ENCODE results near the gene DRD3.

The DRD3 gene

DNA sequence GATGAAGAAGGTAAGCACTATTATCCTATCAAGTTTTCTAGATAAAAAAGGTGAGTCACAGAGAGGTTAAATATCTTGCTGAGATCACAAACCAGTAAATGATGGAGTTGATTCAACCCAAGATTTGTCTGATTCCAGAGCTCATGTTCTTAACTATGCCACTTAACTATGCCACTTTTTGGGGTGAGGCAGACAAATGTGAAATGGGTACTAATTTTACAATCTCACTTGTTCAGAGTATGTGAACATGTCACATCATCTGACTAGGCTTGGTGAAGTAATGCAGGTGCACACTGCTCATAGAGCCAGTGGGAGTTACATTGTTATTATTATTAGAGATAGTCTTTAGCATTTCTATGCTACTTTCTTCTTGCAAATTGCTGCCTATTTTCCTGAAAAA lies 2.0 kb downstream of the DRD3 start:
- DNase-seq = no peak

DNA sequence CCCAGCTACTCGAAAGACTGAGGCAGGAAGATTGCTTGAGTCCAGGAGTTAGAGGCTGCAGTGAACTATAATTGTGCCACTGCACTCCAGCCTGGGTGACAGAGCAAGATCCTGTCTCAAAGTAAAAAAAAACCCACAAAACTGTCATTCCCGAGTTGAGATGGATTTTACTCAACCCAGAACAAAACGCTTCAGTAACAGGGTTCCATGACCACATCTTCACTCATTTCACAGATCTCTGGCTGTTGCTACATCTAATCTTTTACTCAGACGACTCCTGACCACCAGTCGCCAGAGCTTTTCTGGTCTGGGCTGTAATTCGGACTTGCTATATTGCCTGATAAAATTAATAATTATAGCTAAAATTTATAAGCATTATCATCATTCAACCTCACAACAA lies 2.4 kb downstream of the DRD3 start:
- no peak for DNase-seq

DNA sequence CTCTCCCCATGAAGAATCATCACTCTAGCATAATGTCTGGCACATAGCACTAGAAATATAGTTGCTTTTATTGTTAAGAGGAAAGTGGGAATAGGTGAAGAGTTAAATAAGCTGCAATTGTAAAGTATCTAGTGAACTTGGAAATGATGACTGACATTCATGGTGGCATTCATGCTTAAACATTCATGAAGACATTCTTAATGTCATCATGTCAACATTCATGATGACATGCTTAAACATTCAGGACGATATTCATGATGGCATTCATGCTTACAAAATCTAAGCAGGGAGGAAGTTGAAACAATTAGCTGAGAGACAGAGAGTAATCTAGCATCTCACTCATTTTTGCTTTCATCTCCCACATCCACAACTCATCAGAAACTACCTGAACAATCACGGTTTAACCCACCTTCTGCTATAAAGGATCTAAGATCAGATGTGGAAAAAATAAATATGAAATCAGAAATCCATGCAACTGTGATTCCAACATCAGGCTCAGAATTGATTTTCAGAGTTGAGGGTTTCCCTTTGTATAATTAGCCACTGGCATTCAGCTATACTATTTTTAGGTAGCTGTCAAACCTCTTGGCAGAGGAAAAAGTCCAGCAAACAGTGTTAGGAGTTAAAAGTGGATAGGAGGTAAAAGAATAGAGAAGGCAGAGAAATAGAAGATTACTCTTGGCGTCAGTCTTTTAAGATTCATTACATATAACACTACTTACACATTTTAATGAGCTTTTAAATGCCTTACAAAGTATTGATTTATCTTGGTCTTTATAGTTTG lies 3.5 kb downstream of the DRD3 start:
- DNase-seq = no peak

DNA sequence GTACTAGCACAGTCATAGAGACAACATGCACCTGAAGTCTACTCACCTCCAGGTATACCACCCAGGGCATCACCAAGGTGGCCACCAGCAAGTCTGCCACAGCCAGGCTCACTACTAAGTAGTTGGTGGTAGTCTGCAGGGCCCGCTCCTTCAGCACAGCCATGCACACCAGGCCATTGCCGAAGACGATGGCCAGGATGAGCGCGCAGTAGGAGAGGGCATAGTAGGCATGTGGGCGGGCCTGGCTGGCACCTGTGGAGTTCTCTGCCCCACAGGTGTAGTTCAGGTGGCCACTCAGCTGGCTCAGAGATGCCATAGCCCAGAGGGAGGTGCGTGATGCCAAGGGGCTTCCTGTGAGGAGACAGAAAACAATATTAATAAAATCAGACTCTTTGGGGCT lies 7.2 kb downstream of the DRD3 start:
- no peak for DNase-seq

DNA sequence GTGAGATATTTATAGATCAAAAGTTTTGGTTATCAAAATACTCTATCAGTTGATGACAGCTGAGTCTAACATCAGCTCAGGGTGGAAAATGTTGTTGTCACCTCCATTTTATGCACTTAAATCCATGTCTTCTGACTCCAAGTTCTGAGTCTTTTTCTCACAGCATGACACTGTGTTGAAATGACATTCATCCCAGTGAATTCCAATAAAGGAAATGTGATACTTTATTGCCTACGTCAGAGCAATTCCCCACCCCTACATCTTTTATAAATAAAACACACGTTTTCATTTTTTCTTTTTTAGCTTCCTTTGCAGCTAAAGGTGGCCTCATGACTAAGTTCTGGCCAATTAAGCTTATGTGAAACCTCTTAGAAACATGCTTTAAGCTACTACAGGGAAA lies 10.7 kb downstream of the DRD3 start:
- DNase-seq = no peak

DNA sequence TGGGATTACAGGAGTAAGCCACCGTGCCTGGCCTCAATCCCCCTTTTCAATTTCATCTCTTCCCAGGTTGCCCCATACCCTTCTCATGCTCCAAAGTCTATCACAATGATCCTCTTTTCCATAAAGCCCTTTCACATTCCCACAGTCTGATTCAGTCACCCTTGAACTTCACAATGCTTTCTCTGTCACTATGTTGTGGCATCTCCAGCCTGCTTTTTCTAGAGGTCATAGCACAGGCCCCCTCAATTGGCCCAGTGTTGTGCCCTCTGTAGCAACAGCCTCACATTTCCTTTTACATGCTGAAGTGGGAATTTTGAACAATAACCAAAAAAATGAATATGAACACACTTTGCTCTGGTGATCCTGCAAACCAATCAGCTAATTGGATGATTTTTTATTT lies 21.5 kb downstream of the DRD3 start:
- no peak for DNase-seq

DNA sequence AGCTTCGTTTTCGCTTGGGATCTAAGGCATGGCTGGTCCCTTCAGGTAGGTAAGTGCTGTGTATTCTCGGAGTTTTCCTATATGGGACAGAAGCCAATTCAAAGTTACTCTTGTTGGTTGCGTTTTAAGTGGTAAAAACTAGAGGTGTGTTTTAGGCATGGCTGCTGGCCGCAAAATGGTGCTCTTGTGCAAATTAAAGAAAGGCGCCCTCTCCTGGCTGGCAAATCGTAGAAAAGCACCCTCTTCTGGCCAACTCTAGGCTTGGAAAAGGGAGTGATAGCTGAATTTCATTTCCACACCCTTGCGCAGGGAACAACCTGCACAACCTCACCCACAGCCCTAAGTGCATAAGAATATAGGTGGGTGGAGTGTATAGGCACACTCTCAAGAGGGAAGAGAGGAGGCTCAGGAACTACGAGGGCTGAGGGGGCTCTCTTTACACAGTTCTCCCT lies 23.5 kb downstream of the DRD3 start:
- peak; percentile 27 for DNase-seq

DNA sequence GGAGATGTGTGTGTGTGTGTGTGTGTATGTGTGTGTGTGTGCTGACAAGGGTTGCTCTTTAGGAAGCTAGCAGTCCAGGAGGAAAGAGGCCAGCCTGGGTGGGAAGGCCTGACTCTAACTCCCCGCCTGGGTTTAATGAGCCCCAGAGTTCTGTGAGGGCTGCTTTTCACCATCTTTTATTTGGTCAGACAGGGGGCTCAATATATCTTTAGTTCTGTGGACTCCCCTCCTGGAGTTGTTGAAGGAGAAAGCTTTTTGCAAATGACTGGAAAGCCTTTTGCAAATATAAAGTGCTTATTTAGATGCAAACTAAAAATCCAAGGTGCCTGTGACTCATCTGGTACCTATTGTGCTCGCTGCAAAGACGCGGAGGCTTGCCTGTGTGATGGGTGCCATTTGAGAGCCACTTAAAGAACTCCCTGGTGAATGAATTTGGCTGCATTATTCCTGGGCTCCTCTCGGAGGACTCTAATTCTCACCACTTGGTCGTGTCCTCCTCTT lies 24.5 kb downstream of the DRD3 start:
- no peak for DNase-seq

DNA sequence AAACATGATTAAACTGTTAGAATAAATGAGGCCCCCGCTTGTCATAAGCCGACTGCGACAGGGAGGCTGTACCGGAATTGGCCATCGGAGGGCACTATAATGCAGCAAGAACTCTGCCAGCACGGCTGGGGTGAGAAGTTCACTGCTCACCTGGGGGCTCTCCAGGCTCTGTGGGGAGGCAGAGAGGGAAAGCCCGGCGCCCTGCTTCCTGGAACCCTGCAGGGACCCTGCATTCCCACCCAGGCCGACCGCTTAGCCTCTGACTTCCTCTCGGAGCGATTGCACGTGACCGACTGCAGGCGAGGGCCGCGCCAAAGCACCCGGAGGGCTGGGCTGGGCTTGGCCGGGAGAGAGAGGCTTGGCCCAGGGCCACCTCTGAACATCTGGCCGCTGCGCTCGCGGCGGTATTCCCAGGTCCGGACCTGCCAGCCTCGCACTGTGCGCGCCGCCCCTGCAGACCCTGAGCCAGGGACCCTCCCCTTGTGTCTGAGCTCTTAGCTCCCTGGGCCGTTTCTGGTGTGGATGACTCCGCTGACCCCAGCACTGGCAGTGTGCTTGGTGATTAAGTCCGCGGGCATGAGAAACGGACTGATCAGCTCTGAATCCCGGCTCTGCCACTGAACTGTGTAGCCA lies 26.2 kb downstream of the DRD3 start:
- peak; percentile 86 for DNase-seq

DNA sequence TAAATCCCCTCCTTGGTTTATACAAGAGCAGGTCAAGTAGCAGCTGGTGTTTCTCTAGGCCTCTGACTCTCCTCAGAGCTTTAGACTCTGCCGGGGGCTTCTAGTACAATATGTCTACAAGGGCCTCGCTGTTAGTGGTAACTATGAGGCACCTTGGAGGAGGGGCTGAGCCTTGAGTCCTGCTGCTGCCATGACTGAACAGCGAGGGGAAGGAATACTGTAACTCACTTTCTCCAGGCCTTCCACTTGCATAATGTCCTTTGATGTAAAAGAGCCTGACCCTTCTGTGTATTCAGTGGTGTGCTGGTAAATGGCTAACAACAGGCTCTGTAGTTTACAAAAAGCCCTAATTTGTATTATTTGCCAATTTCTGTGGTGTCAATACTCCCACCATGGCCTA lies 27.8 kb downstream of the DRD3 start:
- no peak for DNase-seq

DNA sequence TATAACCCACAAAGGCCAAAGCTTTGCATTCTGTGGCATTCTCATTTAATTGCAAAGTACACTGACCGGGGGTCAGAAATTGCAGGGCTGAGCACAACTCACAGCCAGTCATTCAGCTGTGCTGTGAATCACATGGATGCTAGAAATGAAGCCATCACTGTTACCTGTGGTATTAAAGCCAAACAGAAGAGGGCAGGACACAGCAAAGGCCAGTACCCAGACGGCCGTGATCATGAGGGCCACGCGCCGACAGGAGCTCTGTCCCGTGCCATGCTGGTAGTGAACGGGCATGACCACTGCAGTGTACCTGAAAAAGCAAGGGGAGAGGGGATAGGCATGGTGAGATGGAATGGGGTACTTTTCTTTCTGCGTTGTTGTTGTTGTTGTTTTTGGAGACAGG lies 31.6 kb downstream of the DRD3 start:
- DNase-seq = no peak

DNA sequence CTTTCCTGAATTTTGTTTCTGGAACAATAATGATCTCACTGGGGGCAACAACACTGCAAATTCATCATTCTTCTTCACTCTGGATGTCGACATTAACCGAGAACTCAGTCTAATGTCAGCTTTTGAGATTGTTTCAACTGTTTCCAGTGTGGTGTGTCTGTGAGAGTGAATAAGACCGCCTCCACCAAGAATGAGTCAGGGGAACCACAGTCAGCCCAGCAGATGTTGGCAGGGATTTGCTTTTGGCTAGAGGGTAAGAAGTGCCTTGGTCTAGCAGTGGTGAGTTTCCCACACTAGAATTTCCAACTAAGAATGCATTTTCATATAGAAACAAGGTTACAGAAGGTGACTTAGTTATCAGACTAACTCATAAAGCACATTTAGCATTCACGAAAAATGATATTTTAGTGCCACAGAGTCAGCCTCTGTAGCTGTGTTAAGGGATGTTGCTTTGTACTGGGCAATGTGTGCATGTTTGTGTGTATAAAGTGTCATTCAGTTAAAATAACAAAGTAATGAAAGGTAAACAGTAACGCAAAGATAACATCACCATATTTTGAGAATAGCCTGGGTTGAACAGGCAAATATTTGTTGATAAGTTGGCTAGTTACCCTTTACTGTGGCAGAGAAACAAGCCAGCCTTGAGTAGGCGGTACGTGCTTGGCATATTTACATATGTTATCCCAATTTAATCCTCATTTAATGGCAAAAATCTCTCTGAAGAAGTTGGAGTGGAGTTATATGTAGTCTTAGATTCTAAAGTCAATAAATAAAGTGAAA lies 33.8 kb downstream of the DRD3 start:
- DNase-seq = no peak

DNA sequence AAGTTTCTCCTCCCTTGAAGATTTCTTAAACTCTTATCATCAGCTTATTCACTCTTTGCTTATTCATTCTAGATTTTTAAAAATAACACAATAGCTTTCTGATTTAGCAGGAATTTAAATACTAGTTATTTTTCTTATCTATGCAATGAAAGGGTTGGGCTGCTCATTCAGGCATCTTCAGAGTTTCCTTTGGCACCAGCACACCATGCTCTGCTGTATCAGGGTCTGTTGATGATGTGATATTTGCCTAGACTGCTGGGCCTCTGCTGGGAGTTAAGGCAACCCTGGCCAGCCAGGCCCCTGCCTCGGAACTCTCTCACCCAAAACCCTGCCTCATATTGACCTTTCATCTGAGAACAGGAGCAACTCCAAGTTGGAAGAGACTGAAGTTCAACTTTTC lies 35.0 kb downstream of the DRD3 start:
- DNase-seq = no peak

DNA sequence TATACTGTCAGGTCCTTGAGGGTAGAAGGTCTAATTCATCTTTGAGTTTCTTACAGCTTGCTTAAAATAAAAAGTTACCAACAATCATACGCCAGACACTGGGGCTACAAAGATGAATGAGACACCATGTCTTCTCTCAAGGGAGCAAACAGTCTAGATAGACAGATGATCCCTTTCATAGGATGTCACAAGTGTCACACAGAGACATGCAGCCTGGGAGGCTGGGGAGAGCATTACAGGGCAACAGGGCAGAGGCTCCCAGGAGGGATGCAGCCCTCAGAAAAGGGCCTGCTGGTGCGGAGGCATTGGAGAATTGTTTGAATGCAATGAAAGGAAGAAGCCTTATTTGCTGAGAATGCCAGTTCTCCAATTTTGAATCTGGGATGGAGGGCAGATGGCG lies 39.0 kb downstream of the DRD3 start:
- DNase-seq = no peak

DNA sequence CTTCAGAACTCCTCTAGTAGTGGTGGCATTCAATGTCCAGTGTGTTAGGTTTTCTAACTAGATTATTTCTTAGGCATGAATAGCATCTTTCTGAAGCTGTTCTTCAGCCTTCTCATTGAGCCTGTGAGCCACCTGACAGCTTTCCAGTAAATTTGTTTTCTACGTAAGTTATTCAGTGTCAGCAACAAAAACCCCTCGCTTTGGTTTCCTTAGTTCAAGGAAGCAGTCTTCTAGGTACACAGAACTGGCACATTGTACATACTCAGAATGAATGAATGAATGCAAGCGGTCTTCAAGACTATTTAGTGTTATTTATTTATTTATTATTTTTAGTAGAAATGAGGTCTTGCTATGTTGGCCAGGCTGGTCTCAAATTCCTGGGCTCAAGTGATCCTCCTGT lies 44.9 kb downstream of the DRD3 start:
- no peak for DNase-seq

DNA sequence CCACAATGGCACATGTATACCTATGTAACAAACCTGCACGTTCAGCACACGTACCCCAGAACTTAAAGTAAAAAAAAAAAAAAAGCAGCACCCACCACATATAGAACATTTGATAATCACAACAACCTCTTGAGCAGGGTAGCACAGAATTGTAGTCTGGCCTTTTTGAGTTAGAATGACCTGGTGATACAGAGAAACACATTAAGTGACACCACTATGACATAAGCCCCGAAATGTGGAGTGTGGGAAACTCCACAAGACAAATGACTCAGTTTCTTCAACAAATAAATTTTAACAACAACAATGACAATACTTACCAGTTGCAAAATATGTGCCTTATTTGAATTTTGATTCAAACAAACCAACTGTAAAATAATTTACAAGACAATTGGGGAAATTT lies 46.4 kb downstream of the DRD3 start:
- DNase-seq = no peak

DNA sequence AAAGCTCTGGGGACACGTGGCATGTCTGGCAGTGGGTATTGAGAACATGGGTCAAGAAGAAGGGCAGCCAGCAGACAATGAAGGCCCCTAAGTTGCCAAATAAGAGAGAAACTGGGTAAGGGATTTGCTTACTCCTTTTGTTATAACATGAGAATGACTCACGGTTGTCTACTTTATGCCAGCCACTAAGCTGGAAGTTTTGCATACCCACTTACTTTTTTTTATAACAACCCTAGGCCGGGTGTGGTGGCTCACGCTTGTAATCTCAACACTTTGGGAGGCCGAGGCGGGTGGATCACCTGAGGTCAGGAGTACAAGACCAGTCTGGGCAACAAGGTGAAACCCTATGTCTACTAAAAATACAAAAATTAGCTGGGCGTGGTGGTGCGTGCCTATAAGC lies 50.0 kb downstream of the DRD3 start:
- no peak for DNase-seq

DNA sequence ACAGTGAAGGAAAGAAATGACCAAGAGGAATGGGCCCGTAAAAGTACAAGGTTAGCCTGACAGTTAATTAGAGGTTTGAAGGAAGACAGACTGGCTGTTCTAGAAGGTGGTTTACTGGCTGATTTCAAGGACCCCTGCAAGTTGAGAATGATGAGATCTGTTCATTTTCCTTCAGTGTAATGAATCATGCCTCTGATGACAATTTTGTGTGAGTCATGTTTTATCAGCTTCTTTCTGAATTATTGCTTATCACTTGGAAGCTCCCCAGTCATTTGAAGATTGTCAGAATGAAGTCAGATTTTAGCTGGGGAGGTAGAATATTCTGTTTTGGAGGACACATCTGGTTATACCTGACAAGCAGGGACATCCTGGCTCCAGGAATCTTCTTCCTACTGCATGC lies 50.6 kb downstream of the DRD3 start:
- DNase-seq = no peak

DNA sequence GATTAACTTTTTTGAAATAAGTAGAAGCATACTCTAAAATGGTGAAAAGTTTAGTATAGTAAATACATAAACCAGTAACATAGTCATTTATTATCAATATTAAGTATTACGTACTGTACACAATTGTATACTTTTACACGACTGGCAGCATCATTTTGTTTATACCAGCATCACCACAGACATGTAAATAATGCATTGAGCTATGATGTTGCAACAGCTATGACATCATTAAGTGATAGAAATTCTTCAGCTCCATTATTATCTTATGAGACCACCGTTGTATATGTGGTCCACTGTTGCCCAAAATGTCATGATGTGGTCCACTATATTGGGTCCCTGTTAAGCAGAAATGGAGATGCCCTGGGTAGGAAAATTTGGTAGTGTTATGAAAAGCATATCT lies 51.3 kb downstream of the DRD3 start:
- no peak for DNase-seq

DNA sequence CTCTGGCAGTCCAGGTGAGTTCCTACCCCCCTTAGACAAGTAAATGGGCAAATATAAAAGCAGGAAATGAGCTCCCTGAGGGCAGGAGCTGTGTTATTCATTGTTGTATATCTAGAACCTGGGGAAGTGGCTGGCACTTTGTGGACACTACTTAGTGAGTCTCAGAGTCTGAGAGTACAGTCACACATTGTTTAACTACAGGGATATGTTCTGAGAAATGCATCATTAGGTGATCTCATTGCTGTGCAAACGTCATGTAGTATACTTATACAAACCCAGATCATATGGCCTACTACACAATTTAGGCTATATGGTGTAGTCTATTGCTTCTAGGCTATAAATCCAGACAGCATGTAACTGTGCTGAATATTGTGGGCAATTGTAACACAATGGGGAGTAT lies 52.4 kb downstream of the DRD3 start:
- DNase-seq = no peak

DNA sequence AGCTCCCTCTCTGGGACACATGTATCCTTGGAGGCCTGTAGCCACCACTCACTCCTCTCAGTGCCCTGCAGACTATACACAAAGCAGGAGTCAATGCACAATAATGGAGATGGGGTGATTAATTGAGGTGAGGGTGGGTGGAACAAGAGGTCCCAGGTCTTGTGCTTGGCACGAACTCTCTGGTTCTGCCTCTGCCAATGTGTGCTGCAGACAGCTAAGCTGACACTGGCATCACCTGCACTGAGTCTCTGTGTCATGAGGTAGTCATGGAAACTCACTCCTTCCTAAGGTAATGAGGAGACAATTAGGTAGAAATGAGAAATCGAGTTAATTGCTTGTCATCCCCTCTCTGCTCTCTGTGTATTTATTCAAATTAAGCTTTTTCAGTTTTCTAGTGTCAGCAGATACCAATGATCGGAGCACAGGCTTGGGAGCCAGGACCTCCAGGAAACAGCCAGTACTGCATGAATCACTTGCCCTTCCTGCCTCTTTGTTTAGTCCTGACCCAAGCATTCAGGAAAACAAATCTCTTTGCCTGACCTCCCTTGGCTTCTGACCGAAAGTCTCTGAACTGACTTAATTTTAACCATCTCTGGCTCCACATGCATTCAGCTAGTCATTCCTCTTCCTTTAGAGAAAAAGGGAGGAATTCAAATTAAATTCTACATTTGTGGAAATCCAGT lies 56.7 kb downstream of the DRD3 start:
- no peak for DNase-seq

DNA sequence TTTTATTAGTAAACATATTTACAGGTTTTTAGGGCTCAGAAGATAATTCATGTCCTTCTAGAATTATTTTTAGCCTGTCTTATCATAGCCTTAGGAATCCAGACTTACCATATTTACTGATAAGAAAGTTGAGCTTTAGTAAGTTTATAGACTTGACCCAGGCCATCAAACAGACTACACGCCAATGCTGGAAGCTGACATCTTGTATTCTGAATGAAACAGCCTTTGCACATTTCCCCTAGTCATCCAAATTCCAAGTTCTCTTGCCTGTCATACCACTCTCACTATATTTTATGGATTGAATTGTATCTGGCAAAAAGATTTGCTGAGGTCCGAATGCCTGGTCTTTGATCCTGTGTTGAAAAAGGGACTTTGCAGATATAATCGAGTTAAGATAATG lies 58.6 kb downstream of the DRD3 start:
- DNase-seq = no peak

DNA sequence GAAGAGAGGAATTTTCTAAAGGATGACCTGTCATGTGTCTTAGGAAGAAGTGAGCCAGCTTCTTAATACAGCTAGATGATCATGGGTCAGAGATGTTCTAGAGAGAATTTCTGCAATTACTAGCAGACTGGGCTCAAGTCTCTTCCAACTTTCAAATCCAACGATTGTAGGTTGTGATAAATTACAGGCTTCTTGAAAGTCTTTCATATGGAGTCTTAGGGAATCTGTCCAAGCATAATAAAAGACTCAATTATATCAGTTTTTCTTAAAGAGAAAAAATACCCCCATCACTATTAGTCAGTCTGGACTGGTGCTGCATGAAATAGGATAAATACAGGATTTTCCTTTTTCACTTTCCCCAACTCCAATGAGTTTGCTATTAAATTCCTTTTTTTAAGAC lies 59.1 kb downstream of the DRD3 start:
- no peak for DNase-seq
